Heart left ventricle (tissue), 13 donors: Measurements from ENCODE around the gene TP53AIP1.

Experiments used
- CTCF ChIP-seq, 12 donors: fragments of 200-600 bp; sonication (generic) in 4 of 12; IDR thresholded peaks; one replicate each; pipeline versions ENCODE4 v1.5.0 to v1.8.0; 2018 to 2022; ENCODE audit warnings: antibody characterized with exemption in 12 of 12, mild to moderate bottlenecking in 5 of 12
- POLR2A ChIP-seq, 2 donors: fragments of 450-650 bp; IDR thresholded peaks; one replicate each; pipeline ENCODE4 v1.6.1; 2017; ENCODE audit warnings: antibody characterized with exemption in 2 of 2, mild to moderate bottlenecking in 2 of 2, moderate library complexity in 2 of 2
- donor health status: ischemic (EF 13 %, LVEDD 7.1; RV severe dilation, severe dysfunction).
- donor health status: DM: no; HTN: yes; CAD: no.
- donor health status: DM: no; HTN: no; CAD: no.
- donor health status: ischemic (EF 25% LVEDD 6.9; RV normal size, moderate dysfunction).
- donor health status: ischemic (EF 25% LVEDD 5.7; RV mildly dilated, moderate dysfunction).
- donor health status: ischemic (EF 35%, LVEDD 5.7; RV mildly dilated, moderate dysfunction).
- donor health status: nonischemic (EF 11% LVEDD 7.7; RV severe dilation, severe dysfunction).
- donor health status: DM: yes; HTN: yes; CAD: no.
- donor health status: PGD.
- donor health status: ischemic (EF 29% LVEDD 5.4; RV normal size, mild dysfunction).
- donor health status: nonischemic (EF 23%, LVEDD 6.1; RV moderate dilation, normal function).

DNA sequence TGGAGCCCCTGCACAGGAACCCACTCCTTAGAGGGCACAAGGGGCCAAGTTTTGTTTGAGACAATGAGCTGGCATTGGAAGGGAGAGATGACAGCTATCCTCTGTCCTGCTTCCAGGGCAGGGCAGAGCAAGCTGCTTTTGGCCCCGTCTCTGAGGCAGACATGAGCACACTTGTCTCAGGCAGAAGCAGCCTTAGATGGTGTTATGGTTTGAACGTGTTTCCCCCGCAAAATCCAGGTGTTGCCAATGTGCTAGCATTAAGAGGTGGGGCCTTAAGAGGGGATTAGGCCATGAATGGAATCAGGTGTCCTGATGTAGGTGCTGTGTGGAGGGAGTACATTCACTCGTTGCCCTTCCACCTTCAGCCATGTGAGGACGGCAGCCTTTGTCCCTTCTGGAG lies 2.5 kb downstream of the TP53AIP1 start:
- TF ChIP-seq CTCF (IDR thresholded peaks at IDR 0.05) (no peak), POLR2A (IDR thresholded peaks at IDR 0.05) (no peak)
